Daoy (cell line): ENCODE results near the gene ATP2C1. TPM values are rescaled to one million over a fixed set of nuclear protein-coding genes. Genes with fewer than 3 reads are reported as not detected.
A peak's percentile ranks its signal among the peaks of the same experiment; 100 is the strongest.
"Not testable (repeated sequence)": the region's sequence is repeated elsewhere in the genome, so short reads cannot be mapped to it uniquely, and the experiment has no call there.

Experiments
- DNase-seq: peaks from one replicate; pipeline ENCODE4 v3.0.0-alpha.2; 2015; ENCODE audit warnings: low read depth
- total RNA-seq: library from RNA; depleted of rRNA; stranded (reverse); fragments of >200 nt; shearing (Covaris generic); gene quantifications from 2 replicates; pipeline ENCODE4 v1.2.3, GENCODE V29; 2014; rRNA removed

ATP2C1 gene
- total RNA-seq: 84.3 and 95.2 TPM in 2 replicates

- DNase-seq: peak; percentile 98
Measured at GRCh38 chr3:130893376-130894129, at the start of gene ATP2C1. Gene ATP2C1 (plus strand): TSS chr3:130894084. CDS start chr3:130894770, 686 bp downstream.

- DNase-seq: no peak
Measured at GRCh38 chr3:130844462-130844861, 49.4 kb upstream of the ATP2C1 start.

- DNase-seq: no peak
Measured at GRCh38 chr3:130846181-130846580, 47.7 kb upstream of the ATP2C1 start.

- peak; percentile 28 for DNase-seq
Measured at GRCh38 chr3:130849091-130849552, 44.8 kb upstream of the ATP2C1 start.

GRCh38 chr3:130850044-130850797 is 43.7 kb upstream of the ATP2C1 start:
- DNase-seq: peak; percentile 92

GRCh38 chr3:130850843-130851242 is 43.0 kb upstream of the ATP2C1 start:
- DNase-seq: peak; percentile 28

- DNase-seq: no peak
Measured at GRCh38 chr3:130851277-130851676, 42.6 kb upstream of the ATP2C1 start.

- DNase-seq: no peak
Measured at GRCh38 chr3:130853581-130853980, 40.3 kb upstream of the ATP2C1 start.

- DNase-seq: no peak
Measured at GRCh38 chr3:130854208-130854864, 39.5 kb upstream of the ATP2C1 start.

GRCh38 chr3:130857336-130858026 is 36.4 kb upstream of the ATP2C1 start:
- peak; percentile 53 for DNase-seq

GRCh38 chr3:130862130-130862529 is 31.8 kb upstream of the ATP2C1 start:
- not testable (repeated sequence) for DNase-seq

- DNase-seq: no peak
Measured at GRCh38 chr3:130865489-130865888, 28.4 kb upstream of the ATP2C1 start.

GRCh38 chr3:130866327-130866726 is 27.6 kb upstream of the ATP2C1 start:
- DNase-seq: no peak

- no peak for DNase-seq
Measured at GRCh38 chr3:130870423-130870822, 23.5 kb upstream of the ATP2C1 start.

GRCh38 chr3:130876594-130876993 is 17.3 kb upstream of the ATP2C1 start:
- DNase-seq: no peak

- no peak for DNase-seq
Measured at GRCh38 chr3:130878464-130878863, 15.4 kb upstream of the ATP2C1 start.

- DNase-seq: no peak
Measured at GRCh38 chr3:130889416-130889946, 4.4 kb upstream of the ATP2C1 start.

GRCh38 chr3:130892759-130893375 is 1.0 kb upstream of the ATP2C1 start:
- peak; percentile 79 for DNase-seq

- DNase-seq: peak; percentile 44
Measured at GRCh38 chr3:130894130-130894985, 474 bp downstream of the ATP2C1 start.

- DNase-seq: peak; percentile 6
Measured at GRCh38 chr3:130894986-130895280, 1.0 kb downstream of the ATP2C1 start.
